ENCODE data around the gene PPP1R18. TPM values are rescaled to one million over a fixed set of nuclear protein-coding genes. Genes with fewer than 3 reads are reported as not detected.

Gene PPP1R18
- total and polyA plus RNA-seq, 9 of the 15 experiments (the other 6 are each of a cell fraction or from before 2014, with no cell fraction given), result 12.0 to 99.2 (median 42.6) TPM

DNA sequence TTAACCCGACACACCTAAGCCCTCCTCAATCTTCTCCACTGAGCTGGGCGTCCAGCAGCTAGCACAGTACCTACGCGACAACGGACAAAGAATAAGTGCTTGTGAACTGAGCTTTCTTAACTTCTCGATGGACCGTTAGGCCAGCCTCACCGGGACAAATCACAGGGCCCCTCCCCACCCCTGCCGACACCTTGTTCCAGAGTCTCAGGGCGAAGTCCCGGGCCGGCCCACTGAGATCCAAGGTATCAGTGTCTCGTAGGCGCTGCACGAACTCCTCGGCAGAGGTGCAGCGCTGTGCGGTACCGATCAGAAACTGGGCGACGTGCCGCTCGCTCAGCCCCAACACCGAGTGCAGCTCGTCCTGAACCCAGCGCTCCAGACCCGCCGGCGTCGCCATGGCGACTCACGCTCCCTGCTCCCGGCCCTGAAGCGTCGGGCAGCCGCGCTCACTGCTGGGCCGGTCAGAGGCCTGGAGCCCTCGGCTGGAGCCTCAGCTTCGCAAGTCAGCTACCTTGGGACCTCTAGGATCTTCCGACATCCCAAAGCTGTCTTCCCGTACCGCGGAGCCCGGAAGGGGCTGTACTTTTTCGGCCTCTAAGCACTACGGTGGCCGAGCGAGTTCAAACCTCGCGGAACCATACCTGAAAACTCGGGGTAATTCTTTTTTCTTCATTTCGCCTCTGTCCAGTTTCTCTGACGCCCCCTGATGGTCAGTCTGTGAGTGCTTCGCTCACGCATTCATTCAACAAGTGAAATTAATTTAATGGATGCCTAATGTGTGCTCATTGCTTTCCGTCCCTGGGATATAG is 13.8 kb downstream of the PPP1R18 start, which contains the start of gene DHX16 (continued):
- TF ChIP-seq KLF13 (tag; IDR thresholded peaks at IDR 0.05; ENCODE audit: borderline replicate concordance, low read depth) (peak; percentile 53), ERF (CRISPR knock-in tag; IDR thresholded peaks at IDR 0.05) (peak; percentile 79; the same call in 1 of the 2 replicates), POLR2G (IDR thresholded peaks at IDR 0.05; ENCODE audit: low read depth, low read length) (peak; percentile 80), HIVEP1 (CRISPR knock-in tag; IDR thresholded peaks at IDR 0.05) (no peak), IFI16 (CRISPR knock-in tag; IDR thresholded peaks at IDR 0.05) (0 out of 2 replicates have a peak, but pooled peaks have one; percentile 53), RFX5 (IDR thresholded peaks at IDR 0.05; ENCODE audit: low read depth, low read length) (no peak), TCF15 (CRISPR knock-in tag; IDR thresholded peaks at IDR 0.05) (no peak), NCOA6 (IDR thresholded peaks at IDR 0.05) (no peak), ZNF431 (CRISPR knock-in tag; IDR thresholded peaks at IDR 0.05) (no peak), HDAC3 (IDR thresholded peaks at IDR 0.05; ENCODE audit: borderline replicate concordance, partially characterized antibody) (no peak), ZFX (CRISPR knock-in tag; IDR thresholded peaks at IDR 0.05) (peak; percentile 91), CCNT2 (IDR thresholded peaks at IDR 0.05; ENCODE audit: borderline replicate concordance, extremely low read depth, insufficient read length, low read depth, low read length) (peak; percentile 57), BMI1 (IDR thresholded peaks at IDR 0.05; ENCODE audit: low read length) (no peak), ZNF707 (CRISPR knock-in tag; conservative IDR thresholded peaks at IDR 0.05) (no peak), PHB2 (IDR thresholded peaks at IDR 0.05; ENCODE audit: low read depth) (no peak), ZFP91 (CRISPR knock-in tag; IDR thresholded peaks at IDR 0.05) (0 out of 2 replicates have a peak, but pooled peaks have one; percentile 54), MTF1 (CRISPR knock-in tag; IDR thresholded peaks at IDR 0.05; ENCODE audit: borderline replicate concordance) (no peak)
- TF ChIP-seq, protein P1, sequence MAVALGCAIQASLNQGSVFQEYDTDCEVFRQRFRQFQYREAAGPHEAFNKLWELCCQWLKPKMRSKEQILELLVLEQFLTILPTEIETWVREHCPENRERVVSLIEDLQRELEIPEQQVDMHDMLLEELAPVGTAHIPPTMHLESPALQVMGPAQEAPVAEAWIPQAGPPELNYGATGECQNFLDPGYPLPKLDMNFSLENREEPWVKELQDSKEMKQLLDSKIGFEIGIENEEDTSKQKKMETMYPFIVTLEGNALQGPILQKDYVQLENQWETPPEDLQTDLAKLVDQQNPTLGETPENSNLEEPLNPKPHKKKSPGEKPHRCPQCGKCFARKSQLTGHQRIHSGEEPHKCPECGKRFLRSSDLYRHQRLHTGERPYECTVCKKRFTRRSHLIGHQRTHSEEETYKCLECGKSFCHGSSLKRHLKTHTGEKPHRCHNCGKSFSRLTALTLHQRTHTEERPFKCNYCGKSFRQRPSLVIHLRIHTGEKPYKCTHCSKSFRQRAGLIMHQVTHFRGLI (CRISPR knock-in tag; IDR thresholded peaks at IDR 0.05), result no peak
- TF ChIP-seq, protein P2, sequence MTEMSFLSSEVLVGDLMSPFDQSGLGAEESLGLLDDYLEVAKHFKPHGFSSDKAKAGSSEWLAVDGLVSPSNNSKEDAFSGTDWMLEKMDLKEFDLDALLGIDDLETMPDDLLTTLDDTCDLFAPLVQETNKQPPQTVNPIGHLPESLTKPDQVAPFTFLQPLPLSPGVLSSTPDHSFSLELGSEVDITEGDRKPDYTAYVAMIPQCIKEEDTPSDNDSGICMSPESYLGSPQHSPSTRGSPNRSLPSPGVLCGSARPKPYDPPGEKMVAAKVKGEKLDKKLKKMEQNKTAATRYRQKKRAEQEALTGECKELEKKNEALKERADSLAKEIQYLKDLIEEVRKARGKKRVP (CRISPR knock-in tag; IDR thresholded peaks at IDR 0.05), result no peak
- TF ChIP-seq, protein P3, sequence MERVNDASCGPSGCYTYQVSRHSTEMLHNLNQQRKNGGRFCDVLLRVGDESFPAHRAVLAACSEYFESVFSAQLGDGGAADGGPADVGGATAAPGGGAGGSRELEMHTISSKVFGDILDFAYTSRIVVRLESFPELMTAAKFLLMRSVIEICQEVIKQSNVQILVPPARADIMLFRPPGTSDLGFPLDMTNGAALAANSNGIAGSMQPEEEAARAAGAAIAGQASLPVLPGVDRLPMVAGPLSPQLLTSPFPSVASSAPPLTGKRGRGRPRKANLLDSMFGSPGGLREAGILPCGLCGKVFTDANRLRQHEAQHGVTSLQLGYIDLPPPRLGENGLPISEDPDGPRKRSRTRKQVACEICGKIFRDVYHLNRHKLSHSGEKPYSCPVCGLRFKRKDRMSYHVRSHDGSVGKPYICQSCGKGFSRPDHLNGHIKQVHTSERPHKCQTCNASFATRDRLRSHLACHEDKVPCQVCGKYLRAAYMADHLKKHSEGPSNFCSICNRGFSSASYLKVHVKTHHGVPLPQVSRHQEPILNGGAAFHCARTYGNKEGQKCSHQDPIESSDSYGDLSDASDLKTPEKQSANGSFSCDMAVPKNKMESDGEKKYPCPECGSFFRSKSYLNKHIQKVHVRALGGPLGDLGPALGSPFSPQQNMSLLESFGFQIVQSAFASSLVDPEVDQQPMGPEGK (CRISPR knock-in tag; IDR thresholded peaks at IDR 0.05; ENCODE audit: borderline replicate concordance), result no peak
